GM12878 (cell line): ENCODE measurements around the gene GABRA1. TPM values are rescaled to one million over a fixed set of nuclear protein-coding genes. Genes with fewer than 3 reads are reported as not detected.

Experiments
- ATAC-seq: fragments of 200-7000 bp; cut with Tn5 transposase; 3 replicates; pipeline ENCODE4 v1.9.1; 2020; ENCODE audit warnings: mild to moderate bottlenecking, moderate library complexity
- BruUV-seq: library from RNA; stranded (reverse); fragments of 400-500 nt; replicated peaks from 2 replicates; lab custom pipeline; 2021; lab: Mats Ljungman, UMichigan
- CTCF ChIA-PET: fragments of 300-600 bp; sonication (Branson Sonifier 250); formaldehyde crosslinking; extraction: SDS; loops from one replicate; lab custom pipeline; 2021; ENCODE audit warnings: inconsistent platforms; lab: Yijun Ruan, JAX
- POLR2A ChIA-PET: fragments of 350-600 bp; formaldehyde crosslinking; extraction: SDS; loops from one replicate; lab custom pipeline; 2021; ENCODE audit warnings: inconsistent platforms; lab: Charles Lee
- RAD21 ChIA-PET: fragments of 300-600 bp; sonication (Branson Sonifier 250); formaldehyde crosslinking; loops from one replicate; lab custom pipeline; 2023; ENCODE audit warnings: antibody characterized with exemption; ENCODE audit not compliant: unreplicated experiment; lab: Charles Lee
- SMC1A ChIA-PET: fragments of 300-600 bp; sonication (Branson Sonifier 250); formaldehyde crosslinking; loops from one replicate; lab custom pipeline; 2023; ENCODE audit not compliant: unreplicated experiment, uncharacterized antibody; lab: Charles Lee
- DNase-seq: peaks from one replicate; pipeline ENCODE4 v3.0.0-alpha.2; 2011; ENCODE audit warnings: low read depth, low spot score
- FAIRE-seq: peaks from 3 replicates; lab custom pipeline; 2011; peaks lifted over from hg19 to GRCh38; lab: Jason Lieb, UNC
- H2AFZ ChIP-seq: 2 replicates; pipeline ENCODE4 v1.6.0; 2011; ENCODE audit warnings: low read depth, low read length, control low read depth; ENCODE audit not compliant: control insufficient read depth
- H3K27ac ChIP-seq: 2 replicates; pipeline ENCODE4 v1.5.1; 2011; ENCODE audit warnings: control low read depth; ENCODE audit not compliant: control insufficient read depth, insufficient read depth
- H3K27me3 ChIP-seq, 2 experiments: replicated peaks in 1 of 2; 2 replicates each; pipeline versions ENCODE4 v1.6.0 to v1.6.1; 2011; ENCODE audit warnings: low read length in 1 of 2; ENCODE audit not compliant: control insufficient read depth in 2 of 2, insufficient read depth in 2 of 2
- H3K36me3 ChIP-seq, 2 experiments: 2 replicates each; pipeline ENCODE4 v1.5.1; 2011; ENCODE audit warnings: low read length in 1 of 2; ENCODE audit not compliant: control insufficient read depth in 2 of 2, insufficient read depth in 2 of 2
- H3K4me1 ChIP-seq: 2 replicates; pipeline ENCODE4 v1.6.1; 2011; ENCODE audit warnings: mild to moderate bottlenecking, low read length, moderate library complexity, mixed read lengths; ENCODE audit not compliant: control insufficient read depth, insufficient read depth
- H3K4me2 ChIP-seq: 2 replicates; pipeline ENCODE4 v1.6.0; 2011; ENCODE audit warnings: control low read depth; ENCODE audit not compliant: control insufficient read depth, insufficient read depth
- H3K4me3 ChIP-seq: fragments of 200-600 bp; sonication (generic); 2 replicates; pipeline ENCODE4 v1.5.1; 2016
- H3K79me2 ChIP-seq: 2 replicates; pipeline ENCODE4 v1.6.0; 2011; ENCODE audit warnings: low read length; ENCODE audit not compliant: control insufficient read depth, insufficient read depth
- H3K9ac ChIP-seq: 2 replicates; pipeline ENCODE4 v1.8.0; 2011; ENCODE audit warnings: low read length, control low read depth, mixed read lengths; ENCODE audit not compliant: control insufficient read depth, insufficient read depth
- H3K9me3 ChIP-seq: replicated peaks from 3 replicates; pipeline ENCODE4 v1.5.1; 2011; ENCODE audit warnings: mild to moderate bottlenecking, low read length; ENCODE audit not compliant: control insufficient read depth, insufficient read depth
- H4K20me1 ChIP-seq: 2 replicates; pipeline ENCODE4 v1.6.0; 2011; ENCODE audit not compliant: control insufficient read depth, insufficient read depth
- DPF2 ChIP-seq: fragments of 450-650 bp; IDR thresholded peaks from 2 replicates; pipeline ENCODE4 v1.6.1; 2017; ENCODE audit warnings: mild to moderate bottlenecking
- EP300 ChIP-seq, 2 experiments: fragments of 150-350 bp in 1 of 2; IDR thresholded peaks; 2 replicates each; pipeline ENCODE4 v1.6.1; 2011 to 2012; ENCODE audit warnings: low read depth in 2 of 2, low read length in 2 of 2, borderline replicate concordance in 1 of 2, improper control_type of control experiment in 1 of 2, inconsistent platforms in 1 of 2; ENCODE audit not compliant: control insufficient read depth in 1 of 2
- ESRRA ChIP-seq: IDR thresholded peaks from 2 replicates; pipeline ENCODE4 v1.6.1; 2012; ENCODE audit warnings: mild to moderate bottlenecking, low read length, improper control_type of control experiment
- JUND ChIP-seq: IDR thresholded peaks from 2 replicates; pipeline ENCODE4 v1.6.1; 2012; ENCODE audit warnings: low read depth, mild to moderate bottlenecking, low read length, improper control_type of control experiment, moderate library complexity
- NR2F1 ChIP-seq: fragments of 450-650 bp; conservative IDR thresholded peaks from 2 replicates; pipeline ENCODE4 v1.6.1; 2017; ENCODE audit warnings: mild to moderate bottlenecking
- POU2F2 ChIP-seq: IDR thresholded peaks from 3 replicates; pipeline ENCODE4 v1.6.1; 2011; ENCODE audit warnings: low read depth, mild to moderate bottlenecking, low read length, borderline replicate concordance
- SIN3A ChIP-seq: IDR thresholded peaks from 2 replicates; pipeline ENCODE4 v1.6.1; 2012; ENCODE audit warnings: low read depth, low read length, improper control_type of control experiment
- SMAD5 ChIP-seq: IDR thresholded peaks from 2 replicates; pipeline ENCODE4 v1.6.1; 2016; ENCODE audit warnings: antibody characterized with exemption, low read depth
- TCF12 ChIP-seq: IDR thresholded peaks from 2 replicates; pipeline ENCODE4 v1.6.1; 2011; ENCODE audit warnings: low read depth, mild to moderate bottlenecking, low read length
- TCF3 ChIP-seq: IDR thresholded peaks from 2 replicates; pipeline ENCODE4 v1.6.1; 2012; ENCODE audit warnings: low read depth, mild to moderate bottlenecking, low read length, borderline replicate concordance; ENCODE audit not compliant: insufficient read depth
- ZBED1 ChIP-seq: IDR thresholded peaks from 2 replicates; pipeline ENCODE4 v1.6.1; 2016; ENCODE audit warnings: borderline replicate concordance
- ZNF24 ChIP-seq: fragments of 450-650 bp; IDR thresholded peaks from 2 replicates; pipeline ENCODE4 v1.6.1; 2017; ENCODE audit warnings: antibody characterized with exemption, mild to moderate bottlenecking
- WGBS: methylation state at CpG from one replicate; pipeline ENCODE4 v1.1.6; 2016; ENCODE audit warnings: low lambda C conversion rate; ENCODE audit not compliant: insufficient replicate concordance, insufficient coverage; ENCODE audit errors: missing lambda C conversion rate; 5-methylcytosine and 5-hydroxymethylcytosine counted together
- in situ Hi-C: fragments of 300-500 bp; cut with MboI; formaldehyde crosslinking; loops from 9 replicates; pipeline ENCODE4 v1.14.3; 2018; ENCODE audit warnings: mixed read lengths
- intact Hi-C: fragments of 100-400 bp; cut with micrococcal nuclease; formaldehyde crosslinking; loops from one replicate; pipeline ENCODE4 v1.14.2; 2022; ENCODE audit not compliant: unreplicated experiment
- polyA plus RNA-seq, 11 experiments: library from polyadenylated mRNA; depleted of rRNA in 4 of 11; unstranded in 6 of 11; stranded (reverse) in 5 of 11; fragments of >200 nt; fragmentation: Nextera tagmentation in 4 of 11; fragmentation: Illumina TruSeq in 1 of 11; extraction: Ambion mirVana in 4 of 11; extraction: Trizol in 1 of 11; gene quantifications; 1 replicate in 1 of 11; 2 replicates in 10 of 11; pipeline versions ENCODE4 v1.2.1 to v1.2.3, GENCODE V29; 2011 to 2016; ENCODE audit warnings: inconsistent platforms in 2 of 11, missing spikeins in 2 of 11, low read depth in 1 of 11
- total RNA-seq, 4 experiments: library from RNA; depleted of rRNA in 3 of 4; stranded (reverse); fragments of >200 nt in 3 of 4; fragmentation: Illumina TruSeq in 1 of 4; extraction: Trizol in 1 of 4; gene quantifications; 2 replicates each; pipeline versions ENCODE4 v1.2.1 to v1.2.3, GENCODE V29; 2013 to 2021
- TF ChIP-seq, protein P1 (sequence below): IDR thresholded peaks from 2 replicates; pipeline ENCODE4 v1.6.1; 2012; ENCODE audit warnings: mild to moderate bottlenecking, low read depth, low read length
- TF ChIP-seq, protein P2 (sequence below): IDR thresholded peaks from 2 replicates; pipeline ENCODE4 v1.6.1; 2012; ENCODE audit warnings: low read depth, low read length, improper control_type of control experiment
- TF ChIP-seq, protein P3 (sequence below): fragments of 450-650 bp; IDR thresholded peaks from 2 replicates; pipeline ENCODE4 v1.6.1; 2014; ENCODE audit warnings: mild to moderate bottlenecking
- TF ChIP-seq, protein P4 (sequence below): fragments of 450-650 bp; IDR thresholded peaks from 2 replicates; pipeline ENCODE4 v1.6.1; 2017; ENCODE audit warnings: borderline replicate concordance

The GABRA1 gene
- total and polyA plus RNA-seq, 10 of the 15 experiments (the other 5 are each of a cell fraction or from before 2014, with no cell fraction given), result not detected

DNA sequence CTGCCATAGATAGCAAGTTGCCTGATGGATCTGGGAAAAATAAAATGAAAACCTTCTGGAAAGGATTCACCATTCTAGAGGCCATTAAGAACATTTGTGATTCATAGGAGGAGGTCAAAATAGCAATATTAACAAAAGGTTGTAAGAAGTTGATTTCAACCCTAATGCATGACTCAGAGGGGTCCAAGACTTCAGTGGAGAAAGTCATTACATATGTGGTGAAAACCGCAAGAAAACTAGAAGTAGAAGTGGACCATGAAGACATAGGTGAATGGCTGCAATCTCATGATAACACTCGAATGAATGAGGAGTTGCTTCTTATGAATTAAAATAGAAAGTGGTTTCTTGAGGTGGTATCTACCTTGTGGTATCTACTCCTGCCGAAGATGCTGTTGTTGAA, 86.6 kb downstream of the GABRA1 start (continued):
- TF ChIP-seq, protein P1, sequence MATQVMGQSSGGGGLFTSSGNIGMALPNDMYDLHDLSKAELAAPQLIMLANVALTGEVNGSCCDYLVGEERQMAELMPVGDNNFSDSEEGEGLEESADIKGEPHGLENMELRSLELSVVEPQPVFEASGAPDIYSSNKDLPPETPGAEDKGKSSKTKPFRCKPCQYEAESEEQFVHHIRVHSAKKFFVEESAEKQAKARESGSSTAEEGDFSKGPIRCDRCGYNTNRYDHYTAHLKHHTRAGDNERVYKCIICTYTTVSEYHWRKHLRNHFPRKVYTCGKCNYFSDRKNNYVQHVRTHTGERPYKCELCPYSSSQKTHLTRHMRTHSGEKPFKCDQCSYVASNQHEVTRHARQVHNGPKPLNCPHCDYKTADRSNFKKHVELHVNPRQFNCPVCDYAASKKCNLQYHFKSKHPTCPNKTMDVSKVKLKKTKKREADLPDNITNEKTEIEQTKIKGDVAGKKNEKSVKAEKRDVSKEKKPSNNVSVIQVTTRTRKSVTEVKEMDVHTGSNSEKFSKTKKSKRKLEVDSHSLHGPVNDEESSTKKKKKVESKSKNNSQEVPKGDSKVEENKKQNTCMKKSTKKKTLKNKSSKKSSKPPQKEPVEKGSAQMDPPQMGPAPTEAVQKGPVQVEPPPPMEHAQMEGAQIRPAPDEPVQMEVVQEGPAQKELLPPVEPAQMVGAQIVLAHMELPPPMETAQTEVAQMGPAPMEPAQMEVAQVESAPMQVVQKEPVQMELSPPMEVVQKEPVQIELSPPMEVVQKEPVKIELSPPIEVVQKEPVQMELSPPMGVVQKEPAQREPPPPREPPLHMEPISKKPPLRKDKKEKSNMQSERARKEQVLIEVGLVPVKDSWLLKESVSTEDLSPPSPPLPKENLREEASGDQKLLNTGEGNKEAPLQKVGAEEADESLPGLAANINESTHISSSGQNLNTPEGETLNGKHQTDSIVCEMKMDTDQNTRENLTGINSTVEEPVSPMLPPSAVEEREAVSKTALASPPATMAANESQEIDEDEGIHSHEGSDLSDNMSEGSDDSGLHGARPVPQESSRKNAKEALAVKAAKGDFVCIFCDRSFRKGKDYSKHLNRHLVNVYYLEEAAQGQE, result no peak
- TF ChIP-seq, protein P2, sequence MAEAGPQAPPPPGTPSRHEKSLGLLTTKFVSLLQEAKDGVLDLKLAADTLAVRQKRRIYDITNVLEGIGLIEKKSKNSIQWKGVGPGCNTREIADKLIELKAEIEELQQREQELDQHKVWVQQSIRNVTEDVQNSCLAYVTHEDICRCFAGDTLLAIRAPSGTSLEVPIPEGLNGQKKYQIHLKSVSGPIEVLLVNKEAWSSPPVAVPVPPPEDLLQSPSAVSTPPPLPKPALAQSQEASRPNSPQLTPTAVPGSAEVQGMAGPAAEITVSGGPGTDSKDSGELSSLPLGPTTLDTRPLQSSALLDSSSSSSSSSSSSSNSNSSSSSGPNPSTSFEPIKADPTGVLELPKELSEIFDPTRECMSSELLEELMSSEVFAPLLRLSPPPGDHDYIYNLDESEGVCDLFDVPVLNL, result no peak
- no peak for TF ChIP-seq SMAD5

DNA sequence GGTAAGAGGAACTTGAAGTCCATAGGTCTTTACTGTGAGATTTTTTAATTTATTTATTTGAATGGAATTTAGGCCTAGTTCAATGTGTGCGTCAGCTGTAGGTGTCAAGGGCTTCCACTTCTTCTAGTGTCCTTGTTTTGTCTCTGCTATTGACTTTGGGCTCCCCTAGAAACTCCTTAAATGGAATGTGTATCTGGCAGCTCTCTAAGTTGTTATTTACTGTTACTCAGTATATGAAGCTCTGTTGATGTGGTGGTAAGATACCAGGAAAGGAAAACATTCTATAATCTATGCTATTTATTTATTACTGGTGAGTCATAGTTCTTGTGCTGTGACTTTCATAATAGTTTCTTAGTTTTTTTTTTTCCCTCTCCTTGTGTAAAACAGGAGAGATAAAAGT, 97.1 kb downstream of the GABRA1 start:
- Histone ChIP-seq H3K4me3 (no peak overlapping the region), H3K79me2 (no peaks in the 10 kb centered on the region), H3K27me3 (no peaks in the 10 kb centered on the region), H2AFZ (no peak overlapping the region), H3K4me2 (no peak overlapping the region), H3K36me3 (no peaks in the 10 kb centered on the region), H3K9me3 (no peaks in the 10 kb centered on the region), H3K4me1 (no peaks in the 10 kb centered on the region), H4K20me1 (no peaks in the 10 kb centered on the region), H3K9ac (no peak overlapping the region), H3K27ac (no peak overlapping the region)
- SMC1A ChIA-PET, result no interaction called here
- ATAC-seq (no peak), FAIRE-seq (no peak), DNase-seq (no peak)
- in situ Hi-C loops, result no loop called here
- intact Hi-C loops, result no loop called here
- BruUV-seq, result no TSS peak
- TF ChIP-seq EP300 (IDR thresholded peaks at IDR 0.05; ENCODE audit: borderline replicate concordance in 1 of 2, control insufficient read depth in 1 of 2, low read depth in 2 of 2, low read length in 2 of 2) (no peak), DPF2 (no peak), ESRRA (no peak), TCF12 (no peak), JUND (no peak), NR2F1 (no peak), POU2F2 (no peak), TCF3 (no peak), ZBED1 (no peak), SIN3A (no peak), ZNF24 (no peak)
- TF ChIP-seq, protein P3, sequence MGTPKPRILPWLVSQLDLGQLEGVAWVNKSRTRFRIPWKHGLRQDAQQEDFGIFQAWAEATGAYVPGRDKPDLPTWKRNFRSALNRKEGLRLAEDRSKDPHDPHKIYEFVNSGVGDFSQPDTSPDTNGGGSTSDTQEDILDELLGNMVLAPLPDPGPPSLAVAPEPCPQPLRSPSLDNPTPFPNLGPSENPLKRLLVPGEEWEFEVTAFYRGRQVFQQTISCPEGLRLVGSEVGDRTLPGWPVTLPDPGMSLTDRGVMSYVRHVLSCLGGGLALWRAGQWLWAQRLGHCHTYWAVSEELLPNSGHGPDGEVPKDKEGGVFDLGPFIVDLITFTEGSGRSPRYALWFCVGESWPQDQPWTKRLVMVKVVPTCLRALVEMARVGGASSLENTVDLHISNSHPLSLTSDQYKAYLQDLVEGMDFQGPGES, result no peak
- TF ChIP-seq, protein P4, sequence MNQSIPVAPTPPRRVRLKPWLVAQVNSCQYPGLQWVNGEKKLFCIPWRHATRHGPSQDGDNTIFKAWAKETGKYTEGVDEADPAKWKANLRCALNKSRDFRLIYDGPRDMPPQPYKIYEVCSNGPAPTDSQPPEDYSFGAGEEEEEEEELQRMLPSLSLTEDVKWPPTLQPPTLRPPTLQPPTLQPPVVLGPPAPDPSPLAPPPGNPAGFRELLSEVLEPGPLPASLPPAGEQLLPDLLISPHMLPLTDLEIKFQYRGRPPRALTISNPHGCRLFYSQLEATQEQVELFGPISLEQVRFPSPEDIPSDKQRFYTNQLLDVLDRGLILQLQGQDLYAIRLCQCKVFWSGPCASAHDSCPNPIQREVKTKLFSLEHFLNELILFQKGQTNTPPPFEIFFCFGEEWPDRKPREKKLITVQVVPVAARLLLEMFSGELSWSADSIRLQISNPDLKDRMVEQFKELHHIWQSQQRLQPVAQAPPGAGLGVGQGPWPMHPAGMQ, result no peak
- 63% methylated on average over 1 of the region's 1 CpG for WGBS
- POLR2A ChIA-PET, result no interaction called here
- CTCF ChIA-PET, result no interaction called here
- RAD21 ChIA-PET, result no interaction called here
